HEK293T (cell line): ENCODE measurements around the gene NR5A1.

Source experiments
- ARNT ChIP-seq: fragments of 450-650 bp; IDR thresholded peaks from 2 replicates; pipeline ENCODE4 v1.6.1; 2017; ENCODE audit warnings: mild to moderate bottlenecking
- CTBP1 ChIP-seq: fragments of 450-650 bp; IDR thresholded peaks from 2 replicates; pipeline ENCODE4 v1.6.1; 2016; ENCODE audit warnings: borderline replicate concordance
- FOXK2 ChIP-seq: fragments of 450-650 bp; IDR thresholded peaks from 2 replicates; pipeline ENCODE4 v1.6.1; 2016; ENCODE audit warnings: mild to moderate bottlenecking
- FOXM1 ChIP-seq: fragments of 450-650 bp; IDR thresholded peaks from 2 replicates; pipeline ENCODE4 v1.6.1; 2017; ENCODE audit warnings: mild to moderate bottlenecking, borderline replicate concordance
- HDGF ChIP-seq: fragments of 450-650 bp; IDR thresholded peaks from 2 replicates; pipeline ENCODE4 v1.6.1; 2017; ENCODE audit warnings: antibody characterized with exemption, borderline replicate concordance
- NFRKB ChIP-seq: fragments of 450-650 bp; IDR thresholded peaks from 2 replicates; pipeline ENCODE4 v1.6.1; 2016; ENCODE audit warnings: mild to moderate bottlenecking, moderate library complexity
- SP1 ChIP-seq: fragments of 450-650 bp; IDR thresholded peaks from 2 replicates; pipeline ENCODE4 v1.6.1; 2017
- SUZ12 ChIP-seq: fragments of 450-650 bp; IDR thresholded peaks from 2 replicates; pipeline ENCODE4 v1.6.1; 2016; ENCODE audit warnings: mild to moderate bottlenecking
- TARDBP ChIP-seq: fragments of 450-650 bp; IDR thresholded peaks from 2 replicates; pipeline ENCODE4 v1.6.1; 2016

DNA sequence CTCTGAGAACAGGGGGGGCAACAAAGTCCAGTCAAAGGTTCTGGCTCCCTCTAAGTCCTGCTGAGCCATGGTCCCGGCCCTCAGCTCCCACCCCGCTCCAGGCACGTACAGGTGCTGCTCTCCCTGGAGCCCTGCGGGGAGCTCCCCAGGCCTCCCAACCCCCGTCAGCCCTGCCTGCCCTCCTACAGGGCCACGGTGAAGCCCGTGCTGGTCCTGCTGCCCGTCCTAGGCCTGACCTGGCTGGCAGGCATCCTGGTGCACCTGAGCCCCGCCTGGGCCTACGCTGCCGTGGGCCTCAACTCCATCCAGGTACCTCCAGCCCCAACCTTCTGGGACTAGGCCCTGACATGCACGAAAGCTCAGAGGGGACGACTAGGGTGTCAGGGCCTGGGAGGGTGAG lies 36.9 kb downstream of the NR5A1 start:
- no peak for TF ChIP-seq NFRKB
- no peak for TF ChIP-seq FOXK2
- TF ChIP-seq SUZ12, result no peak
- no peak for TF ChIP-seq HDGF
- TF ChIP-seq ARNT, result no peak
- no peak for TF ChIP-seq SP1
- TF ChIP-seq CTBP1, result no peak
- TF ChIP-seq FOXM1, result no peak
- no peak for TF ChIP-seq TARDBP
